Type B pancreatic cell (in vitro differentiated cells): ENCODE data around the gene GPR75. TPM values are rescaled to one million over a fixed set of nuclear protein-coding genes. Genes with fewer than 3 reads are reported as not detected.

Experiments used
- DNase-seq: peaks from one replicate; pipeline ENCODE4 v3.0.0; 2021; ENCODE audit warnings: mixed read lengths; ENCODE audit not compliant: unreplicated experiment; ENCODE audit errors: extremely low spot score
- H3K27ac Mint-ChIP-seq: 2 replicates; pipeline ENCODE4 v1.8.0; 2021; ENCODE audit warnings: mild to moderate bottlenecking, mixed read lengths
- H3K27me3 Mint-ChIP-seq: 2 replicates; pipeline ENCODE4 v1.8.0; 2021; ENCODE audit warnings: mixed read lengths
- H3K36me3 Mint-ChIP-seq: 2 replicates; pipeline ENCODE4 v1.8.0; 2021; ENCODE audit warnings: mixed read lengths
- H3K4me1 Mint-ChIP-seq: one replicate; pipeline ENCODE4 v1.8.0; 2021; ENCODE audit warnings: mixed read lengths; ENCODE audit not compliant: unreplicated experiment
- H3K4me3 Mint-ChIP-seq: 2 replicates; pipeline ENCODE4 v1.8.0; 2021; ENCODE audit warnings: mild to moderate bottlenecking, mixed read lengths
- H3K9me3 Mint-ChIP-seq: 2 replicates; pipeline ENCODE4 v1.8.0; 2021; ENCODE audit warnings: mixed read lengths
- CTCF ChIP-seq: fragments of 200-600 bp; sonication (generic); conservative IDR thresholded peaks from 2 replicates; pipeline ENCODE4 v1.5.0; 2021; ENCODE audit warnings: antibody characterized with exemption, mild to moderate bottlenecking
- total RNA-seq: library from RNA; stranded (reverse); gene quantifications from 2 replicates; pipeline ENCODE4 v1.2.1, GENCODE V29; 2021; ENCODE audit warnings: low replicate concordance

The GPR75 gene
- total RNA-seq, 1 donor from 2014 or later = 4.1 TPM

GRCh38 chr2:53880756-53881155 is 21.0 kb upstream of the GPR75 start:
- no peak for TF ChIP-seq CTCF
- peaks cover 47% of the 10 kb centered on the region for H3K36me3 Mint-ChIP-seq
- no peak for DNase-seq
- no peaks in the 10 kb centered on the region for H3K4me1 Mint-ChIP-seq
- no peaks in the 10 kb centered on the region for H3K9me3 Mint-ChIP-seq
- no peak overlapping the region for H3K27ac Mint-ChIP-seq
- H3K4me3 Mint-ChIP-seq = no peak overlapping the region
- H3K27me3 Mint-ChIP-seq = no peaks in the 10 kb centered on the region

GRCh38 chr2:53877556-53877955 is 17.8 kb upstream of the GPR75 start:
- H3K9me3 Mint-ChIP-seq = no peaks in the 10 kb centered on the region
- no peak overlapping the region for H3K4me3 Mint-ChIP-seq
- H3K27me3 Mint-ChIP-seq = no peaks in the 10 kb centered on the region
- no peak for DNase-seq
- H3K27ac Mint-ChIP-seq = no peak overlapping the region
- H3K36me3 Mint-ChIP-seq = peaks cover 31% of the 10 kb centered on the region
- TF ChIP-seq CTCF = no peak
- no peaks in the 10 kb centered on the region for H3K4me1 Mint-ChIP-seq

GRCh38 chr2:53877112-53877511 is 17.3 kb upstream of the GPR75 start:
- DNase-seq = no peak

GRCh38 chr2:53874401-53874950 is 14.7 kb upstream of the GPR75 start:
- H3K4me3 Mint-ChIP-seq = no peak overlapping the region
- no peaks in the 10 kb centered on the region for H3K9me3 Mint-ChIP-seq
- peaks cover 19% of the 10 kb centered on the region for H3K36me3 Mint-ChIP-seq

More at GRCh38 chr2:53877112-53877511, 17.3 kb upstream of the GPR75 start:
- Mint-ChIP-seq H3K9me3 (no peaks in the 10 kb centered on the region), H3K27ac (no peak overlapping the region), H3K4me1 (no peaks in the 10 kb centered on the region), H3K4me3 (no peak overlapping the region), H3K36me3 (peaks cover 29% of the 10 kb centered on the region), H3K27me3 (no peaks in the 10 kb centered on the region)
- no peak for TF ChIP-seq CTCF

GRCh38 chr2:53867773-53868172 is 8.0 kb upstream of the GPR75 start:
- Mint-ChIP-seq H3K4me1 (no peaks in the 10 kb centered on the region), H3K4me3 (no peak overlapping the region), H3K27ac (no peak overlapping the region), H3K9me3 (no peaks in the 10 kb centered on the region), H3K36me3 (peaks cover 31% of the 10 kb centered on the region), H3K27me3 (no peaks in the 10 kb centered on the region)
- no peak for DNase-seq
- no peak for TF ChIP-seq CTCF

More at GRCh38 chr2:53874401-53874950, 14.7 kb upstream of the GPR75 start:
- H3K4me1 Mint-ChIP-seq = no peaks in the 10 kb centered on the region
- TF ChIP-seq CTCF = no peak
- no peaks in the 10 kb centered on the region for H3K27me3 Mint-ChIP-seq
- DNase-seq = no peak
- no peak overlapping the region for H3K27ac Mint-ChIP-seq

- Mint-ChIP-seq H3K27me3 (no peaks in the 10 kb centered on the region), H3K4me3 (no peak overlapping the region)
Observed at GRCh38 chr2:53867169-53867568, 7.4 kb upstream of the GPR75 start.

More at GRCh38 chr2:53867169-53867568, 7.4 kb upstream of the GPR75 start:
- no peak for DNase-seq
- Mint-ChIP-seq H3K36me3 (peaks cover 34% of the 10 kb centered on the region), H3K4me1 (no peaks in the 10 kb centered on the region), H3K9me3 (no peaks in the 10 kb centered on the region), H3K27ac (no peak overlapping the region)
- TF ChIP-seq CTCF = no peak
